B cell (primary cell): Measurements from ENCODE around the gene RABEP1.

Experiments used
- EZH2 ChIP-seq: IDR thresholded peaks from 2 replicates; pipeline ENCODE4 v1.6.1; 2012; ENCODE audit warnings: borderline replicate concordance, low read depth, mild to moderate bottlenecking, moderate library complexity, low read length; ENCODE audit not compliant: insufficient read depth, poor library complexity, severe bottlenecking
- TF ChIP-seq, protein P1 (sequence below): fragments of 200-600 bp; IDR thresholded peaks from one replicate; pipeline ENCODE4 v1.8.0; 2022; ENCODE audit warnings: antibody characterized with exemption, mild to moderate bottlenecking

DNA sequence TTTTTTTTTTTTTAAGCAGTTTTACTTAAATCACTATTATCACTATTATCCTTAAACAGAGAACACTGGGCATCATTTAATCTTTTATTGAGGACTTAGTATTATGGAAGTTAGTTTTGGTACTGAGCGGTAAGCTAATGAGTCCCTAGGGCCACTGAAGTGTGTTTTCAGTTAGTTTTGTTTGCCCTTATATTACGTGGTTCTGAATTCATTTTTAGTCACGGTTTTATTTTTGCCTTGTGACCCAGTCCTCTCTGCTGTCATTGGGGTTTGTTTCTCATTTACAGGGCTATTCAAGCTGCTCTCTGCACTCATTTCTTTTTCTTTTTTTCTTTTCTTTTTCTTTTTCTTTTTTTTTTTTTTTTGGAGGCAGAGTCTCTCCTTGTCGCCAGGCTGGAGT, 17.3 kb downstream of the RABEP1 start:
- TF ChIP-seq, protein P1, sequence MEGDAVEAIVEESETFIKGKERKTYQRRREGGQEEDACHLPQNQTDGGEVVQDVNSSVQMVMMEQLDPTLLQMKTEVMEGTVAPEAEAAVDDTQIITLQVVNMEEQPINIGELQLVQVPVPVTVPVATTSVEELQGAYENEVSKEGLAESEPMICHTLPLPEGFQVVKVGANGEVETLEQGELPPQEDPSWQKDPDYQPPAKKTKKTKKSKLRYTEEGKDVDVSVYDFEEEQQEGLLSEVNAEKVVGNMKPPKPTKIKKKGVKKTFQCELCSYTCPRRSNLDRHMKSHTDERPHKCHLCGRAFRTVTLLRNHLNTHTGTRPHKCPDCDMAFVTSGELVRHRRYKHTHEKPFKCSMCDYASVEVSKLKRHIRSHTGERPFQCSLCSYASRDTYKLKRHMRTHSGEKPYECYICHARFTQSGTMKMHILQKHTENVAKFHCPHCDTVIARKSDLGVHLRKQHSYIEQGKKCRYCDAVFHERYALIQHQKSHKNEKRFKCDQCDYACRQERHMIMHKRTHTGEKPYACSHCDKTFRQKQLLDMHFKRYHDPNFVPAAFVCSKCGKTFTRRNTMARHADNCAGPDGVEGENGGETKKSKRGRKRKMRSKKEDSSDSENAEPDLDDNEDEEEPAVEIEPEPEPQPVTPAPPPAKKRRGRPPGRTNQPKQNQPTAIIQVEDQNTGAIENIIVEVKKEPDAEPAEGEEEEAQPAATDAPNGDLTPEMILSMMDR = no peak
- no peak for TF ChIP-seq EZH2
